PFSK-1 (cell line): ENCODE data around the gene HES4.

Source experiments
- POLR2AphosphoS5 ChIP-seq: IDR thresholded peaks from 2 replicates; pipeline ENCODE4 v1.6.1; 2012; ENCODE audit warnings: low read depth, mild to moderate bottlenecking, control low read depth, low read length, moderate library complexity
- SIN3A ChIP-seq: IDR thresholded peaks from 2 replicates; pipeline ENCODE4 v1.6.1; 2012; ENCODE audit warnings: mild to moderate bottlenecking, low read length, moderate library complexity, borderline replicate concordance; ENCODE audit not compliant: insufficient read depth

- no peak for TF ChIP-seq SIN3A
- TF ChIP-seq POLR2AphosphoS5: no peak
Measured at GRCh38 chr1:1003618-1004419, 3.9 kb upstream of the HES4 start.
